Measurements from ENCODE around the gene GNA12. TPM values are rescaled to one million over a fixed set of nuclear protein-coding genes. Genes with fewer than 3 reads are reported as not detected.

GNA12 gene
- total and polyA plus RNA-seq, 9 of the 15 experiments (the other 6 are each of a cell fraction or from before 2014, with no cell fraction given) = 0.65 to 32.7 (median 9.6) TPM

- TF ChIP-seq LCOR (CRISPR knock-in tag; IDR thresholded peaks at IDR 0.05) (0 out of 2 replicates have a peak, but pooled peaks have one; percentile 24), ILK (tag; IDR thresholded peaks at IDR 0.05; ENCODE audit: borderline replicate concordance, low read depth) (no peak), ZBTB43 (CRISPR knock-in tag; IDR thresholded peaks at IDR 0.05) (no peak), BRF2 (IDR thresholded peaks at IDR 0.05; ENCODE audit: borderline replicate concordance, insufficient read depth, insufficient read length) (no peak), DACH1 (IDR thresholded peaks at IDR 0.05; ENCODE audit: partially characterized antibody) (no peak), CHD4 (IDR thresholded peaks at IDR 0.05; ENCODE audit: insufficient read depth, insufficient replicate concordance, low read depth, low read length, poor library complexity, severe bottlenecking) (no peak), TAF1 (IDR thresholded peaks at IDR 0.05; ENCODE audit: control insufficient read depth, extremely low read depth, insufficient read depth, low read length, severe bottlenecking) (peak; percentile 36), HES1 (IDR thresholded peaks at IDR 0.05; ENCODE audit: low read depth) (no peak; the same call in 1 of the 2 replicates), TRIM28 (IDR thresholded peaks at IDR 0.05) (no peak), ZNF75A (CRISPR knock-in tag; IDR thresholded peaks at IDR 0.05) (no peak), EGR1 (conservative IDR thresholded peaks at IDR 0.05) (no peak), PYGO2 (tag; IDR thresholded peaks at IDR 0.05) (no peak), TFAP4 (CRISPR knock-in tag; IDR thresholded peaks at IDR 0.05; ENCODE audit: borderline replicate concordance) (peak; percentile 26; the same call in 1 of the 2 replicates), ZNF778 (CRISPR knock-in tag; IDR thresholded peaks at IDR 0.05) (no peak), HMGXB4 (CRISPR knock-in tag; IDR thresholded peaks at IDR 0.05) (no peak), PHB2 (IDR thresholded peaks at IDR 0.05; ENCODE audit: low read depth) (no peak), RHOXF2B (CRISPR knock-in tag; conservative IDR thresholded peaks at IDR 0.05) (no peak), GTF2A2 (tag; IDR thresholded peaks at IDR 0.05) (no peak), ERF (CRISPR knock-in tag; IDR thresholded peaks at IDR 0.05) (no peak), THAP12 (CRISPR knock-in tag; IDR thresholded peaks at IDR 0.05) (no peak)
Observed at GRCh38 chr7:2863461-2864066, 19.5 kb upstream of the GNA12 start (continued).

All from K562 (cell line).